DND-41 (cell line): ENCODE data around the gene MAP2K5.

ENCODE experiments used
- CTCF ChIP-seq: IDR thresholded peaks from 2 replicates; pipeline ENCODE4 v1.5.1; 2012; ENCODE audit warnings: borderline replicate concordance, low read length, moderate library complexity, mild to moderate bottlenecking; ENCODE audit not compliant: poor library complexity, severe bottlenecking; ENCODE audit errors: extremely low read depth
- EZH2 ChIP-seq: IDR thresholded peaks from 3 replicates; pipeline ENCODE4 v1.6.1; 2012; ENCODE audit warnings: borderline replicate concordance, low read depth, mild to moderate bottlenecking, moderate library complexity, low read length, inconsistent platforms; ENCODE audit not compliant: severe bottlenecking

DNA sequence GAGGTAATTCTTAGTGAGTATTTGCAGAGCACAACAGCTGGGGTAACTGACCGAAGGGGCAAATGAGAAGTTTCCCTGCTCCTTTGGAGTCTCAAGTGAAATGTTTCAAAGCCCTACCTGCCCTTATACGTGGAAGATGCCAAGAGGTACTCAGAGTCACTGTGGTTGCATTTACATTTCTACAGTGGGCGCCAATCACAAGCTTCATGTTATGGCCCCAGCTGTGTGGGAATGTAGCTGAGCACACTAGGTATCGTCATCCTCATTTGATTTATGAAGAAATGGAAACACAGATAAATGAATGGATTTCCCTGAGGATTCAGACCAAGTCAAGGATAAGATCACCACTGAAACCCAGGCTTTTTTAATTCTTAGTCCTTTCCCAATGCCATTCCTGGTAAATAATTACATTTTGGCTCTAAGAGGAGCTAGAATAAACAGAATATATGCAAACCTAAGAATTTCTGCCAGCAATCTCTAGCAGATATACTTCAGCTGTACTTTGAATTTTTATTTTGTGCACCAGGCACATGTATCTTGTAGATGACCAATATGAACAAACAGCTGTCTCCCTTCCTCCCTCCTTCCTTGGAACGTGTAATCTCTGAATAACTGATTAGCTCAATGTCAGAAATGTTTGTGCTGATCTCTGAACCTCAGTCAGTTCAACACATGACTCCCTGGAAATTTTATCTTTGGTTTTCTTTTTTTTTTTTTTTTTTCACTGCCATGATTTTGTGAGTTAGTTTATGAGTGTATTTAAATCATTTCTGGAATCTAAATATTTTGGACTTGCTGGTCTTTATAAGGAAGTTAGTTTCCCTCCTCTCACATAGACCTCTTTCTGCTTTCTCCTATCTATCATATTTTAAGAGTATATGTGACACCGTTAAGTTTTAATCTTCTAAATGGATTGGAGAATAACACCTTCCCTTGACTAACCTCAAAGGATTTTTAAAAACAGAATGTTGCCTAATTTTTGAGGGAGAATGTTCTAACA, 69.2 kb downstream of the MAP2K5 start:
- no peak for TF ChIP-seq CTCF
- TF ChIP-seq EZH2, result no peak
